Mesenchymal stem cell (in vitro differentiated cells and primary cell): ENCODE measurements around the gene MIB1. TPM values are rescaled to one million over a fixed set of nuclear protein-coding genes. Genes with fewer than 3 reads are reported as not detected.

Experiments
- DNase-seq: peaks from one replicate; pipeline ENCODE4 v3.0.0-alpha.2; 2013
- H2AFZ ChIP-seq: one replicate; pipeline ENCODE4 v1.6.1; 2013; ENCODE audit warnings: low read depth, mild to moderate bottlenecking, control low read depth, inconsistent platforms, low read length, moderate library complexity
- H2AK5ac ChIP-seq: 2 replicates; pipeline ENCODE4 v1.6.1; 2013; ENCODE audit warnings: low read length, moderate library complexity, mild to moderate bottlenecking, inconsistent platforms; ENCODE audit not compliant: severe bottlenecking
- H2BK120ac ChIP-seq: one replicate; pipeline ENCODE4 v1.6.1; 2013; ENCODE audit warnings: low read depth, mild to moderate bottlenecking, inconsistent platforms, low read length, moderate library complexity
- H2BK12ac ChIP-seq, 2 experiments: one replicate each; pipeline ENCODE4 v1.6.1; 2013; ENCODE audit warnings: inconsistent platforms in 2 of 2, low read length in 2 of 2, mild to moderate bottlenecking in 2 of 2, moderate library complexity in 2 of 2, control low read depth in 1 of 2
- H2BK15ac ChIP-seq: one replicate; pipeline ENCODE4 v1.6.1; 2013; ENCODE audit warnings: mild to moderate bottlenecking, low read depth, inconsistent platforms; ENCODE audit not compliant: poor library complexity, severe bottlenecking
- H2BK5ac ChIP-seq: 2 replicates; pipeline ENCODE4 v1.6.1; 2013; ENCODE audit warnings: low read depth, mild to moderate bottlenecking, low read length, control low read depth, inconsistent platforms; ENCODE audit not compliant: poor library complexity, severe bottlenecking
- H3K14ac ChIP-seq, 2 experiments: one replicate each; pipeline ENCODE4 v1.6.1; 2013; ENCODE audit warnings: inconsistent platforms in 2 of 2, low read length in 2 of 2, control low read depth in 1 of 2, mild to moderate bottlenecking in 1 of 2, moderate library complexity in 1 of 2
- H3K18ac ChIP-seq, 2 experiments: one replicate each; pipeline ENCODE4 v1.6.1; 2013; ENCODE audit warnings: inconsistent platforms in 2 of 2, low read length in 2 of 2, control low read depth in 1 of 2, low read depth in 1 of 2, mild to moderate bottlenecking in 1 of 2
- H3K23ac ChIP-seq, 2 experiments: one replicate each; pipeline ENCODE4 v1.6.1; 2013; ENCODE audit warnings: inconsistent platforms in 2 of 2, low read length in 2 of 2, mild to moderate bottlenecking in 2 of 2, moderate library complexity in 2 of 2, control low read depth in 1 of 2
- H3K27ac ChIP-seq: 2 replicates; pipeline ENCODE4 v1.5.1; 2013; ENCODE audit warnings: mild to moderate bottlenecking, moderate library complexity, low read length, control low read depth, inconsistent platforms; ENCODE audit not compliant: poor library complexity, severe bottlenecking
- H3K27me3 ChIP-seq, 2 experiments: 2 replicates each; pipeline versions ENCODE4 v1.6.1 to v1.7.0; 2013; ENCODE audit warnings: low read length in 2 of 2, mild to moderate bottlenecking in 2 of 2, moderate library complexity in 2 of 2, control low read depth in 1 of 2, inconsistent platforms in 1 of 2; ENCODE audit not compliant: control insufficient read depth in 1 of 2, insufficient read depth in 1 of 2
- H3K36me3 ChIP-seq, 2 experiments: 2 replicates each; pipeline versions ENCODE4 v1.6.1 to v1.7.0; 2013; ENCODE audit warnings: low read length in 2 of 2, control low read depth in 1 of 2, inconsistent platforms in 1 of 2, low read depth in 1 of 2, mild to moderate bottlenecking in 1 of 2; ENCODE audit not compliant: insufficient read depth in 2 of 2, control insufficient read depth in 1 of 2
- H3K4ac ChIP-seq, 2 experiments: one replicate each; pipeline ENCODE4 v1.6.1; 2013; ENCODE audit warnings: inconsistent platforms in 2 of 2, low read length in 2 of 2, mild to moderate bottlenecking in 2 of 2, moderate library complexity in 2 of 2, control low read depth in 1 of 2, low read depth in 1 of 2
- H3K4me1 ChIP-seq: 2 replicates; pipeline ENCODE4 v1.6.1; 2013; ENCODE audit warnings: low read depth, low read length, control low read depth; ENCODE audit not compliant: control insufficient read depth, insufficient read depth
- H3K4me2 ChIP-seq: 2 replicates; pipeline ENCODE4 v1.6.1; 2013; ENCODE audit warnings: low read length, mild to moderate bottlenecking, inconsistent platforms; ENCODE audit not compliant: poor library complexity, severe bottlenecking
- H3K4me3 ChIP-seq, 2 experiments: 2 replicates each; pipeline versions ENCODE4 v1.5.1 to v1.7.0; 2013; ENCODE audit warnings: low read length in 2 of 2, mild to moderate bottlenecking in 2 of 2, control low read depth in 1 of 2, low read depth in 1 of 2; ENCODE audit not compliant: insufficient read depth in 1 of 2
- H3K79me1 ChIP-seq: replicated peaks from 2 replicates; pipeline ENCODE4 v1.6.1; 2013; ENCODE audit warnings: mild to moderate bottlenecking, control low read depth, low read length, inconsistent platforms; ENCODE audit not compliant: poor library complexity, severe bottlenecking
- H3K9ac ChIP-seq: 2 replicates; pipeline ENCODE4 v1.7.0; 2013; ENCODE audit warnings: mild to moderate bottlenecking, low read length, moderate library complexity
- H3K9me3 ChIP-seq: 2 replicates; pipeline ENCODE4 v1.7.0; 2013; ENCODE audit warnings: mild to moderate bottlenecking, low read length; ENCODE audit not compliant: control insufficient read depth
- H4K8ac ChIP-seq: one replicate; pipeline ENCODE4 v1.6.1; 2013; ENCODE audit warnings: inconsistent platforms, mild to moderate bottlenecking, low read length, moderate library complexity
- H4K91ac ChIP-seq: one replicate; pipeline ENCODE4 v1.6.1; 2013; ENCODE audit warnings: mild to moderate bottlenecking, low read length, inconsistent platforms
- WGBS: methylation state at CpG from one replicate; pipeline ENCODE4 v1.1.7; 2013; ENCODE audit warnings: mixed read lengths; 5-methylcytosine and 5-hydroxymethylcytosine counted together
- small RNA-seq: library from polyadenylated mRNA; stranded (forward); fragments of <200 nt; extraction: miRNeasy Mini kit (QIAGEN cat#:217004); gene quantifications from one replicate; pipeline ENCODE3, GENCODE V24; 2013; ENCODE audit warnings: low read depth

MIB1 gene

GRCh38 chr18:21915546-21915945 lies 175.0 kb downstream of the MIB1 start:
- H3K4me2 ChIP-seq = no peak overlapping the region
- H3K36me3 ChIP-seq = no peaks in the 10 kb centered on the region
- no peak overlapping the region for H2BK12ac ChIP-seq
- peaks cover 23% of the 10 kb centered on the region for H3K9me3 ChIP-seq
- H2BK15ac ChIP-seq = no peak overlapping the region
- no peak for DNase-seq
- no peak overlapping the region for H3K4me3 ChIP-seq
- H3K9ac ChIP-seq = no peak overlapping the region
- no peak overlapping the region for H2BK5ac ChIP-seq
- no peak overlapping the region for H2AK5ac ChIP-seq
- no peaks in the 10 kb centered on the region for H3K79me1 ChIP-seq
- no peak overlapping the region for H3K27ac ChIP-seq
- 88% methylated on average over 2 of the region's 9 CpGs for WGBS
- no peak overlapping the region for H4K8ac ChIP-seq
- no peak overlapping the region for H3K4ac ChIP-seq
- no peak overlapping the region for H3K23ac ChIP-seq
- H3K4me1 ChIP-seq = no peaks in the 10 kb centered on the region
- H3K27me3 ChIP-seq = peaks cover 19 to 23% of the 10 kb centered on the region in 2 experiments
- no peak overlapping the region for H3K18ac ChIP-seq
- no peak overlapping the region for H4K91ac ChIP-seq
- H2BK120ac ChIP-seq = no peak overlapping the region
- no peak overlapping the region for H2AFZ ChIP-seq
- H3K14ac ChIP-seq = no peak overlapping the region

GRCh38 chr18:21916594-21916993 lies 176.0 kb downstream of the MIB1 start:
- Histone ChIP-seq H3K27ac (no peak overlapping the region), H3K27me3 (peaks cover 10 to 14% of the 10 kb centered on the region in 2 experiments), H4K91ac (no peak overlapping the region), H3K4ac (no peak overlapping the region), H2BK12ac (no peak overlapping the region), H3K9ac (no peak overlapping the region), H3K23ac (no peak overlapping the region), H2AFZ (no peak overlapping the region), H4K8ac (no peak overlapping the region), H3K4me3 (no peak overlapping the region), H3K4me1 (no peaks in the 10 kb centered on the region), H3K79me1 (no peaks in the 10 kb centered on the region), H3K9me3 (peaks cover 23% of the 10 kb centered on the region), H3K4me2 (no peak overlapping the region), H2BK5ac (no peak overlapping the region), H2BK15ac (no peak overlapping the region), H3K36me3 (no peaks in the 10 kb centered on the region), H2BK120ac (no peak overlapping the region), H2AK5ac (no peak overlapping the region), H3K14ac (no peak overlapping the region), H3K18ac (no peak overlapping the region)
- WGBS = 79% methylated on average over 2 of the region's 2 CpGs
- DNase-seq = no peak

GRCh38 chr18:21918693-21919092 lies 178.1 kb downstream of the MIB1 start:
- H3K27ac ChIP-seq = no peak overlapping the region
- H3K27me3 ChIP-seq = peaks cover 0 to 3% of the 10 kb centered on the region in 2 experiments
- H3K4me3 ChIP-seq = no peak overlapping the region
- H3K14ac ChIP-seq = no peak overlapping the region
- H3K9ac ChIP-seq = no peak overlapping the region
- no peak overlapping the region for H3K23ac ChIP-seq
- H4K91ac ChIP-seq = no peak overlapping the region
- no peak overlapping the region for H3K18ac ChIP-seq
- no CpG with 5 or more reads among the region's 1 CpG for WGBS
- no peak overlapping the region for H2BK120ac ChIP-seq
- H2BK5ac ChIP-seq = no peak overlapping the region
- no peak overlapping the region for H4K8ac ChIP-seq
- no peak overlapping the region for H2BK12ac ChIP-seq
- H2AK5ac ChIP-seq = no peak overlapping the region
- H3K36me3 ChIP-seq = no peaks in the 10 kb centered on the region
- H3K79me1 ChIP-seq = no peaks in the 10 kb centered on the region
- no peaks in the 10 kb centered on the region for H3K4me1 ChIP-seq
- H3K4me2 ChIP-seq = no peak overlapping the region
- H2AFZ ChIP-seq = no peak overlapping the region
- H3K9me3 ChIP-seq = peaks cover 23% of the 10 kb centered on the region
- no peak for DNase-seq
- H3K4ac ChIP-seq = no peak overlapping the region
- no peak overlapping the region for H2BK15ac ChIP-seq

Small RNA genes within 50 kb of the gene (small RNA-seq; reads per million reads assigned to genes)
- not detected for gene AC103987.3
- gene RF00019 = not detected
- not detected for gene RF00045
- not detected for gene RF01241
- gene RN7SL233P = not detected
- not detected for gene RNU6-1038P
